HG03066 (cell line): ENCODE measurements around the gene CSMD2.
A peak's percentile ranks its signal among the peaks of the same experiment; 100 is the strongest.

Experiments used
- ATAC-seq: cut with Tn5 transposase; IDR thresholded peaks from one replicate; pipeline ENCODE4 v1.9.1; 2021; ENCODE audit warnings: low read depth; ENCODE audit not compliant: unreplicated experiment

Gene CSMD2

GRCh38 chr1:33497410-33497809, 667.6 kb downstream of the CSMD2 start:
- ATAC-seq, result no peak

- no peak for ATAC-seq
Measured at GRCh38 chr1:33494929-33495328, 670.1 kb downstream of the CSMD2 start.

GRCh38 chr1:33488624-33489023, 676.4 kb downstream of the CSMD2 start:
- no peak for ATAC-seq

GRCh38 chr1:33482412-33482811, 682.6 kb downstream of the CSMD2 start:
- ATAC-seq, result no peak

GRCh38 chr1:33477451-33477850, 687.6 kb downstream of the CSMD2 start:
- no peak for ATAC-seq

- no peak for ATAC-seq
Measured at GRCh38 chr1:33473900-33474299, 691.1 kb downstream of the CSMD2 start.

- ATAC-seq, result peak; percentile 83
Measured at GRCh38 chr1:33472269-33472980, 692.6 kb downstream of the CSMD2 start, which contains the start of gene ZSCAN20. Gene ZSCAN20 (plus strand): TSS chr1:33472645. CDS start chr1:33479289, 6,644 bp downstream.

GRCh38 chr1:33471416-33471815, 693.6 kb downstream of the CSMD2 start:
- no peak for ATAC-seq

DNA sequence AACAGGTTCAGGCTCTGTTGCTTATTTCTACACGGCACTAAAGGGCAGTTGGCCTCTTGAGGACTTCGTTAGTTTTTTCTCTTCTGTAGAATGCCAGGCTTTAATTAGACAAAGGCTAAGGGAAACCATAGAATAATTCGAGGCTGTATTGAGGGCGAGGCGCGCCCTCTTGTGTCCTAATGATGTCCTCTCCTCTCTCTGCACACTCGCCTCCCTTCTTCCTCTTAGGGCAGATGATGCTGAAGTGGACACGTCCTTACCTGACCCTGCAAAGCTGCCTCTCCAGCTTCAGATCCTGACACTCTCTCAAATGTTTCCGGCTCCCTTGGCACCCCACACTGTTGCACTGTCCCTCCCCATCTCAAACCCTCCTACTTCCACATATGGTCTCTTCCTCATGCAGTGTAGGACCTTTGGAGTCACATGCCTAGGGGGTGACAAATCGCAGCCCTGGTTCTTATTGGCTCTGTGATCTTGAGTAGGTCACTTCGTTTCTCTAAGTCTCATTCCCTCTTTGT, 694.5 kb downstream of the CSMD2 start:
- ATAC-seq, result no peak

DNA sequence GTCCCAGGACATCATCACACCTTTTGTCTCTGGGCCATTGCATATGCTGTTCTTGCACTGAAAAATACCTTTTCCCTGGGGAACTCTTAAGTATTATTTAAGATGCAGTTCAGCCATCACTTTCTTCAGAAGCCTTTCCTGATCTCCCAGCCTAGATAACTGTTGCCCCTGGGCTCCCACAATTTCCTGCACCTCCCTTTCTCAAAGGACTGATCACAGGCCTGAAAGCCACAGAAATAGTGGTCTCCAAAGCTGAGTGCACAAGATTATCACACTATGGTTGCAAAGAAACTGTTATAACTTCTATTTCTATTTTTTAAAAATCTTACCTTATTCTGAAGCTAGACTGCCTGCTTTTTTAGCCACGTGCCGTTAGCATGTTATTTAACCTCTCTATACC, 695.3 kb downstream of the CSMD2 start:
- no peak for ATAC-seq

DNA sequence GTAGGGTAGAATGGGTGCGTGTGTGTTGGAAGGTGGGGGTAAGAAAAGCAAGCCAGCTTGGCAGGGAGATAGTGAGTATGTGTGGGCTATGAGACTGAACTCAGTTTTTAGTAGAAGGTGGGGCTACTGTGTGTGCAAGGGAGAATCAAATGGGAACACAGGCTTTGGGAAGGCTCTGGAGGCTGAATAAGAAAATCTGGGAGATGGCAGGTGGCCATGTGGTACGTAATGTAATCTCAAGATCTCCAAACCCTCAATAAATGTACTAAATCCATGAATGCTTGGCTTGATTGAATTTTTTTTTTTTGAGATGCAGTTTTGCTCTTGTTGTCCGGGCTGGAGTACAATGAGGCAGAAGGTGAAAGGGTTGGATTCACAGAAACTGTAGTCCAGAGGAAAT, 696.1 kb downstream of the CSMD2 start:
- no peak for ATAC-seq

DNA sequence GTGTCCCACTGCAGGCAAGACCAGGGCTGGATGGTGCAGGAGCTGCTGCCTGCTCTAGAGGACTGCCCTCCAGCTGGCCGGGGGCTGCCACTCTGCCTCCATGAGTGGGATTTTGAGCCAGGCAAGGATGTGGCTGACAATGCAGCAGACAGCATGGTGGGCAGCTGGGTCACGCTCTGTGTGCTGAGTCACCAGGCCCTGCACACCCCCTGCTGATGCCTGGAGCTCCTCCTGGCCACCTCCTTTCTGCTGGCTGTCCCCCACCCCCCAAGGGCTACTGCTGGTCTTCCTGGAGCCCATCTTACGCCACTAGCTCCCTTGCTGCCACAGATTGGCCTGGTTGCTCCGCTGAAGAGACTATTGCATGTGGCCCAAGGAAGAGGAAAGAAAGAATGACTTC, 696.5 kb downstream of the CSMD2 start:
- no peak for ATAC-seq

DNA sequence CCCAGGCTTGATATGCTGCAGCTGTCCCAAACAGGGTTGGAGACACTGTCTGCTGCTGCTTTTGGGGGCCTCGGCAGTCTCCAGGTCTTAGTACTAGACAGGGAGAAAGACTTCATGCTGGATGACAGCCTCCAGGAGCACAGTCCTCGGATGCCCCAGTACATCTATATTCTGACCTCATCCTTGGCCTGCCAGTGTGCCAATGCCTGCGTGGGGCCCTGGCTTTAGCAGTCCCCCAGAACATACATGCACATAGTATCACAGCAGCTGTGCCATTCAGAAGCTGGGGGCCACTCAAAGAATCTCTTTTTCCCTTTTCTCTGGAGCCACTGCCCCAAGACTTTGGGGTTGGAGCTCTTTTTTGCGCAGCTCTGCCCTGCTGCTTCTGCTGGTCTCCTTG, 697.0 kb downstream of the CSMD2 start:
- ATAC-seq, result no peak

DNA sequence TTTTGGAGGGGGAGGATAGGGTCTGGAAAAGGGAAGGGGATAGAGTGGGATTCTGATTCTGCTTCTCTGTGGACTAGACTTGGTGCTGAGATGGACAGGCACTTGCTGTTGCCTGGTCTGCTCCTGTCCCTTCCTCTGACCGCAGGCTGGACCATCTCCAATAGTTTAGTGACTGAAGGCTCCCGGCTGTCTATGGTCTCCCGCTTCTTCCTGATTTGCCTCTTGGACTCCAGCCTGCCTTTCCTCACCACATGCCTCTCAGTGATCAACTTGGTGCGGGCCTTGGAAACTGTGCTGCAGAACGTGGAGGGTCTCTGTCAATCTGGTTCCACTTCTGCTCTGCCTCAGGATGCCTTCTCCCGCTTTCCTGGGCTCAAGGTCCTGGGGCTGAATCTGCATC, 698.9 kb downstream of the CSMD2 start:
- no peak for ATAC-seq

DNA sequence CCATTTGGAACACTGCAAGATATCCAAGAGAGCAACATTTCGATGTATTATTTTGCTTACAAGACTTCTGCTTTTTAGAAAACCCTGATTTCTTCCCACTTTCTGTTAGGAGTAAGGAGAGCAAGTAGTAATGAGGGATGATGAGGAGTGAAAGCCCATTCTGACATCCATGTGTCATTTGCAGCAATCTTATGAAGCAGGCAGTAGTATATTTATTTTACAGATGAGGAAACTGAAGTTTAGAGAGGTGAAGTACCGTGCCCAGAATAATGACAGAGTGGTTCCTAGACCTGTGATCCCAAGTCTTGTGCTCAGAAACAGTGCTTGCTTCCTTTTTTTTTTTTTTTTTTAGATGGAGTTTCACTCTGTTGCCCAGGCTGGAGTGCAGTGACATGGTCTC, 699.7 kb downstream of the CSMD2 start:
- no peak for ATAC-seq

- no peak for ATAC-seq
Measured at GRCh38 chr1:33464552-33464951, 700.5 kb downstream of the CSMD2 start.
